HepG2 (cell line): Measurements from ENCODE around the gene HSDL1. TPM values are rescaled to one million over a fixed set of nuclear protein-coding genes. Genes with fewer than 3 reads are reported as not detected.

ENCODE experiments used
- CHD4 ChIP-seq: fragments of 200-600 bp; sonication (generic); IDR thresholded peaks from 2 replicates; pipeline ENCODE4 v1.7.0; 2017; ENCODE audit warnings: mild to moderate bottlenecking, low read length, borderline replicate concordance
- DNMT3B ChIP-seq: conservative IDR thresholded peaks from 2 replicates; pipeline ENCODE4 v1.6.1; 2016; ENCODE audit warnings: missing biosample characterization, control low read depth
- DZIP1 ChIP-seq: sonication (generic); formaldehyde crosslinking; IDR thresholded peaks from 2 replicates; pipeline ENCODE4 v1.5.0; 2020; ENCODE audit warnings: mild to moderate bottlenecking, missing genetic modification reagents
- ELF1 ChIP-seq: sonication (generic); formaldehyde crosslinking; IDR thresholded peaks from 2 replicates; pipeline ENCODE4 v1.4.0; 2020; ENCODE audit warnings: missing genetic modification reagents
- NCOR1 ChIP-seq: fragments of 200-600 bp; sonication (generic); IDR thresholded peaks from 2 replicates; pipeline ENCODE4 v1.7.0; 2017; ENCODE audit warnings: antibody characterized with exemption, low read length, borderline replicate concordance
- NFATC3 ChIP-seq: sonication (generic); formaldehyde crosslinking; IDR thresholded peaks from 2 replicates; pipeline ENCODE4 v1.5.1; 2020; ENCODE audit warnings: mild to moderate bottlenecking, missing genetic modification reagents
- ONECUT2 ChIP-seq: sonication (generic); formaldehyde crosslinking; IDR thresholded peaks from 2 replicates; pipeline ENCODE4 v1.4.0; 2020; ENCODE audit warnings: missing genetic modification reagents
- PITX1 ChIP-seq: sonication (generic); formaldehyde crosslinking; IDR thresholded peaks from 2 replicates; pipeline ENCODE4 v1.5.1; 2020; ENCODE audit warnings: mild to moderate bottlenecking, missing genetic modification reagents
- POLR2AphosphoS5 ChIP-seq: IDR thresholded peaks from 2 replicates; pipeline ENCODE4 v1.6.1; 2012; ENCODE audit warnings: low read depth, low read length
- PRDM10 ChIP-seq: sonication (generic); formaldehyde crosslinking; IDR thresholded peaks from 2 replicates; pipeline ENCODE4 v1.4.0; 2020; ENCODE audit warnings: low read depth, missing genetic modification reagents
- TP53 ChIP-seq: sonication (generic); formaldehyde crosslinking; conservative IDR thresholded peaks from 2 replicates; pipeline ENCODE4 v1.4.0; 2020; ENCODE audit warnings: missing genetic modification reagents
- U2AF1 ChIP-seq: fragments of 200-400 bp; formaldehyde crosslinking; optimal IDR thresholded peaks from 2 replicates; pipeline ENCODE3; 2017; ENCODE audit warnings: mild to moderate bottlenecking, low read depth, low read length
- ZBTB33 ChIP-seq: sonication (generic); formaldehyde crosslinking; IDR thresholded peaks from 2 replicates; pipeline ENCODE4 v1.4.0; 2020; ENCODE audit warnings: missing genetic modification reagents
- ZIK1 ChIP-seq: sonication (generic); formaldehyde crosslinking; IDR thresholded peaks from 2 replicates; pipeline ENCODE4 v1.5.0; 2020; ENCODE audit warnings: mild to moderate bottlenecking, low read depth, missing genetic modification reagents, borderline replicate concordance
- ZNF558 ChIP-seq: sonication (generic); formaldehyde crosslinking; IDR thresholded peaks from 2 replicates; pipeline ENCODE4 v1.9.0; 2022; ENCODE audit warnings: mild to moderate bottlenecking, missing genetic modification reagents, borderline replicate concordance
- ZNF841 ChIP-seq: sonication (generic); formaldehyde crosslinking; IDR thresholded peaks from 2 replicates; pipeline ENCODE4 v1.8.1; 2023; ENCODE audit warnings: missing genetic modification reagents, borderline replicate concordance
- polyA plus RNA-seq, 8 experiments: library from polyadenylated mRNA; depleted of rRNA in 3 of 8; stranded (reverse) in 7 of 8; unstranded in 1 of 8; fragments of >200 nt; fragmentation: Illumina TruSeq in 4 of 8; extraction: Trizol in 4 of 8; gene quantifications; 2 replicates each; pipeline versions ENCODE4 v1.2.1 to v1.2.3, GENCODE V29; 2011 to 2016; ENCODE audit warnings: low read depth in 4 of 8, missing spikeins in 1 of 8, mixed read lengths in 1 of 8; ENCODE audit not compliant: insufficient read depth in 1 of 8
- total RNA-seq, 5 experiments: library from RNA; depleted of rRNA; stranded (reverse); fragments of >200 nt; fragmentation: Illumina TruSeq; extraction: Trizol; gene quantifications; 2 replicates each; pipeline ENCODE4 v1.2.3, GENCODE V29; 2016; ENCODE audit warnings: low read depth in 1 of 5
- TF ChIP-seq, protein P1 (sequence below): IDR thresholded peaks from 2 replicates; pipeline ENCODE4 v1.6.1; 2016; ENCODE audit warnings: low read depth, borderline replicate concordance

HSDL1 gene
- total and polyA plus RNA-seq, 2 of the 13 experiments (the other 11 are each of a cell fraction or from before 2014, with no cell fraction given), result 49.2 to 49.7 TPM

- TF ChIP-seq ZBTB33 (CRISPR knock-in tag) (no peak), ZNF558 (CRISPR knock-in tag) (no peak), DZIP1 (peak; percentile 68; the same call in 1 of the 2 replicates), ZNF841 (CRISPR knock-in tag) (no peak), PRDM10 (CRISPR knock-in tag) (no peak), NFATC3 (CRISPR knock-in tag) (no peak), NCOR1 (no peak), CHD4 (no peak), DNMT3B (CRISPR knock-in tag) (no peak), ZIK1 (CRISPR knock-in tag) (no peak), PITX1 (CRISPR knock-in tag) (no peak), TP53 (CRISPR knock-in tag) (no peak), ELF1 (CRISPR knock-in tag) (no peak), U2AF1 (no peak), POLR2AphosphoS5 (peak; percentile 56; the same call in 1 of the 2 replicates), ONECUT2 (CRISPR knock-in tag) (no peak)
- TF ChIP-seq, protein P1, sequence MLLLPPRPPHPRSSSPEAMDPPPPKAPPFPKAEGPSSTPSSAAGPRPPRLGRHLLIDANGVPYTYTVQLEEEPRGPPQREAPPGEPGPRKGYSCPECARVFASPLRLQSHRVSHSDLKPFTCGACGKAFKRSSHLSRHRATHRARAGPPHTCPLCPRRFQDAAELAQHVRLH, result 0 out of 2 replicates have a peak, but pooled peaks have one; percentile 26
These were observed at the start of gene HSDL1, which contains the start of gene DNAAF1 (continued) for GRCh38 chr16:84144859-84145639.
